Stimulated activated CD8-positive, alpha-beta memory T cell treated with anti-CD3 and anti-CD28 coated beads, Interleukin-2, amount 100 ng/mL, for 48 hours (primary cell): ENCODE results near the gene GGTLC2.
"Not testable (repeated sequence)": the region's sequence is repeated elsewhere in the genome, so short reads cannot be mapped to it uniquely, and the experiment has no call there.

Experiments used
- DNase-seq, 2 donors: peaks; one replicate each; pipeline ENCODE4 v3.0.0-alpha.2; 2020; ENCODE audit warnings: low read depth in 2 of 2

GGTLC2 gene

DNA sequence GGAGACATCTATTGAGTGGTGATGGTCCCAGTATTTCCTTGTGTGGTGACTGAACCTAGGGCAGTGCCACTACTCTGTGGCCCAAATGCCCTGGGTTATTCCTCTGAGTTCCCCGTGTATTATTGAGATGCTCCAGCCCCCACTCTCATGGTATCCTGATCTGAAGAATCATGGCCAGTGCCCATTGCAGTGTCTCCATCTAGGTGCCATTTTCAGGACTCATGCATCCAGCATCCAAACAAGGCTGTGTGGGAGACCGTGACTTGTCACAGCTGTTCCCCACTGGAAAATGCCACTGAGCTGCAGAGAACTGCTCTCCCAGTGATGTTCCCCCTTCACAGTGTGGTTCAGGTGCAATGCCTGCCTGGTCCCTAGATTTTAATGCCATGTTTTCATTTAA, 24.7 kb downstream of the GGTLC2 start:
- no peak for DNase-seq

DNA sequence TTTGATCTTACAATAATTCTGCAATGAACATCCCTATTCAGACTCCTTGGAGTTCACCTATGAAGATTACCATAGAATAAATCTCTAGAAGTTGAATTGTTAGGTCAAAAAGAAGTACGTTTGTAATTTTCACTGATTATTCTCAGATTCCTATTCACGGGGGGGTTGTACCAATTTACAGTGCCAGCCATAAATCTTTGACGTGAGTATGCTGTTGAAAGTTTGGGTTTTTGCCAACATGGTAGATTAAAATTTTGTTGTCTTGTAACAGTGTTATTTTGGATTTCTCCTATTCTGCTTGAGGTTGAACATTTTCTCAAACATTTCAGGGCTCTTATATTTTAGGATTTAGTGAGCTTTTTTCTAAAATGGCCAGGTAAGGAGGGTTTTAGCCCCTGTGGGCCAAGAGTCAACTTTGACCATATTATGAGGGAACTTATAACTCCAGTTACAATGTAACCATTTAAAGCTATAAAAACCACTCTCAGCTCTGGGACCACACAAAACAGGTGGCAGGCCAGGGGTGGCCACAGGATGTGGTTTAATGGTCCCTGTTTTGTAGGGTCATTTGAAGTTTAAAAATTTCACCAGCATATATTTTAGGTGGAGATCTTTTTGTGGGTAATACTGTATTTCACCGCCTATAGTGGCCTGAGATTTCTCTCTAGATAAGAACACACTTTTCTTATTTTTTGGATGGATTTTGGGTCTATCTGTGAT, 25.8 kb downstream of the GGTLC2 start:
- no peak for DNase-seq

DNA sequence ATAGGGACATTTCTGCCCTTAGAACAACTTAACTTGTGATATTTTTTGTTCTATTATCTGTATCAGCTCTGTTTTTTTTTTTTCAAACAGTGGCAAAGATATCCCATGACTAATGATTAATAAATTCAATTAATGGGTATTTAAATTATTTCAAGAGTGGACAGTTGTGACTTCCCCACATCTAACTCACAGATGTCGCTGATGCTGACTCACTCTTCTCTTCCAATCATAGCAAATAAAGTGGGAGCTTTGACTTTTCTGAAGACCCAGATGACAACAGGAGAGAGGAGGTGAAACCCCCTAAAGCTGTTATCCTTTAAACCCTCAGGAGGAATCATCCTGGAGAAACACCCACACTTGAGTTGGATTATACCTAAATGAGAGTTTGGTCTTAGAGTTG, 27.1 kb downstream of the GGTLC2 start:
- no peak for DNase-seq

DNA sequence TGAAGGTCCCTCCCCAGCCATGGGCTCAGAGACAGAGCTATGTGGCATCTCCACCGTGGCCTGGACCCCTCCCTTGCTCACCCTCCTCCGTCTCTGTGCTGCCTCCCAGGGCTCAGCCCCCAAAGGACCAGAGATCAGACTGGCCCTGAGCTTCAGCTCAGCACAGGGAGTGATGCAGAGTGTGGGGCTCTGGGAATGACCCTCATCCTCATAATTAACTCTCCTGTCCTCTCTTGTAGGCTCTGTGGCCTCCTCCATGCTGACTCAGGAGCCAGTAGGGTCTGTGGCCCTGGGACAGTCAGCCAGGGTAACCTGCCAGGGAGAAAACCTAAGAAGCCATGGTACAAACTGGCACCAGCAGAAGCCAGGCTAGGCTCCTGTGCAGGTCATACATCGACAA, 28.7 kb downstream of the GGTLC2 start:
- DNase-seq: no peak

DNA sequence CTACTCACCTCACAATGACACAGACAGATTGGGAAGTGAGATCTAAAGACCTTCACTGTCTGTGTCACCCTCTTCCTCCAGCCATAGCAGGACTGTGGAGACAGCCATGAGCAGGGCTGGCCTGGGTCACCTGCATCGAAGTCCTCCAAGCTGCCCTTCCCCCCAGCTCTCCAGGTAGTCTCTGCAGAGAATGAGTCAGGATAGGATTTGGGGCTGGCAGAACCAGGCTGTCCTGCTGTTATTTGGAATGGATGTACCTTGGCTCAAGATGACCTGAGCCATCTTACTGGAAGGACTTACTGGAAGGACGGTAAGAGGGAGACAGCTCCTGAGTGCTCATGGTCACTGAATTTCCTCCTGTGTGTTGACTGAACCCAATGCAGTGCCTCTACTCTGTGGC, 29.2 kb downstream of the GGTLC2 start:
- no peak for DNase-seq

DNA sequence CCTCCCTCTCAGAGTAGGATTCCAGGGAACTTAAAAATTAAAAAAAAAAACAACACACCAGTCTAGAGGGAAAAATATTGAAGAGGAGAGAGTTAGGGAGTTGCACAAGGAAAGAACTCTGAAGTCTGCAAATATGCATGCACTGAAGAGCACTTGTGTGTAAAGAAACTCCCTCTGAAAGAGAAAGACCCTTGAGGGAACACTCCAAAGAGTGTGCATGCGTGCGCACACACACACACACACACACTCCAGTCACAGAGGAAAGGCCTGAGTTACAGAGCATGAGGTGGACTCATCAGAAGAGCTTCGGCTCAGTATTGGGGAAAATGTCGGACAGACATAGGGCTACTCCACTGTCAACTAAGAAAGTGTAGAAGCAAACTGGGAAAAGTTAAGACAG, 30.1 kb downstream of the GGTLC2 start:
- no peak for DNase-seq

DNA sequence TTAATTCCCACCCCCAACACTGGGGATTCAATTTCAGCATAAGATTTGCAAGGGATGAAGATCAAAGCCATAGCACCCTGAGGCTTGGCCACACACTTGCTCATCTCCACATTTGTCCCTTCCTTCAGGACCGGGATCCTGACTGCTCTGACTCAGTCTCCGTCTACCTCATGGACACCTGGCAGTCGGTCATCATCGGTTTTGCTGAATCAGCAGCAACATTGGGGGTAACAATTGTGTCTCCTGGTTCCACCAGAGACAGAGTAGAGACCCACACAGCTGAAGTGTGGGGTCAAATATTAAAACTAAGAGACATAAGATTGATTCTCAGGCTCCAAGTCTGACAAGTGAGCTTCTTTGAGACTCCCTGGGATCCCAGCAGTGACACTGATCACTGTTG, 34.6 kb downstream of the GGTLC2 start:
- no peak for DNase-seq

DNA sequence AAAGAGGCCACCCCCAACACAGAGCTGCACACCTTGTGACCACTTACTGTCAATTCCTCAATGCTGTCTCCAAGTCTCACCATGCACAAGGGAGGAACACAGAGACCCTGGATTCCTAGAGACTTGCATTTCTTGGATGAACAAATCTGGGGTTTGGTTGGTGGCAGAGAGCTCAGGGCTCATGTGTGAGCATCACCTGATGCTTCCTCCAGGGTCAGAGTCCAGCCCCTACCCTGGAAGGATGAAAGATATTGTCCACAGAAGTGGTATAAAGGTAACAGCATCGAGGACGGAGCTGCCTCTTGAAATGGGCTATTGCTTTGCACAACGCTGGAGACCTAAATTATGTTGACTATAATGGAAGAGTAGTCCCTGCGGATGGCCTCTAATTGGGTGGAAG, 36.0 kb downstream of the GGTLC2 start:
- DNase-seq: no peak

DNA sequence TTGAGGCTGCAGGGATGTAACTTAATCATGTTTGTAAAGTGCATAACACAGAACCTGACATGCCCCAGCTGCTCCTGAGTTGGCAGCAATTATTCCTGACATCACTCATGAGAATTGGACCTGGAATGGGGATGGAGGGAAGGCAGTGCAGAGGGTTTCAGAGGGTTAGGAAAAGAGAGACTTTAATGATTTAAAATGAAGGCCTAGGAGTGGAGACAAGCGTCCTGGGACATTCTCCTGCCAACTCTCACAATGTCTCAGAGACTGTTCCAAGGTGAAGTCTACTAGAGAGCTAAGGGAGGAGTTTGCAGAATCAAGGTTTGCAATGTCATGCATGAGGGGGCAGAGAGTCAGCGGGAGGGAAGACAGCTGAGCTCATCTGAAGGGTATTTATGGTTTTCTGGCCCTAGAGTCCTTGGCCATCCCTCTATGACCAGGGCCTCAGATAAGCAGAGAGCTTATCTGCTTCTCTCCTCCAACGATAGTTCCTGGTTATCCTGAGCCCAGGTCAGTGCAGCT, 36.9 kb downstream of the GGTLC2 start:
- no peak for DNase-seq

DNA sequence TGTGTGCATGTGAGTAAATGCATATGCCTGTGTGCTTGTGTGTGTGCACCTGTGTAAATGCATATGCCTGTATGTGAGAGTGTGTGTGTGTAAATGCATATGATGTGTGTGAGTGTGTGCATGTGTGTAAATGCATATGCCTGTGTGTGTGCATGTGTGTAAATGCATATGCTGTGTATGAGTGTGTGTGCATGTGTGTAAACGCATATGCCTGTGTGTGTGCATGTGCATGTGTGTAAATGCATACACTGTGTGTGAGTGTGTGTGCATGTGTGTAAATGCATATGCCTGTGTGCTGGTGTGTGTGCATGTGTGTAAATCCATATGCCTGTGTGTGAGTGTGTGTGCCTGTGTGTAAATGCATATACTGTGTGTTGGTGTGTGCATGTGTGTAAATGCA, 37.8 kb downstream of the GGTLC2 start:
- no peak for DNase-seq

DNA sequence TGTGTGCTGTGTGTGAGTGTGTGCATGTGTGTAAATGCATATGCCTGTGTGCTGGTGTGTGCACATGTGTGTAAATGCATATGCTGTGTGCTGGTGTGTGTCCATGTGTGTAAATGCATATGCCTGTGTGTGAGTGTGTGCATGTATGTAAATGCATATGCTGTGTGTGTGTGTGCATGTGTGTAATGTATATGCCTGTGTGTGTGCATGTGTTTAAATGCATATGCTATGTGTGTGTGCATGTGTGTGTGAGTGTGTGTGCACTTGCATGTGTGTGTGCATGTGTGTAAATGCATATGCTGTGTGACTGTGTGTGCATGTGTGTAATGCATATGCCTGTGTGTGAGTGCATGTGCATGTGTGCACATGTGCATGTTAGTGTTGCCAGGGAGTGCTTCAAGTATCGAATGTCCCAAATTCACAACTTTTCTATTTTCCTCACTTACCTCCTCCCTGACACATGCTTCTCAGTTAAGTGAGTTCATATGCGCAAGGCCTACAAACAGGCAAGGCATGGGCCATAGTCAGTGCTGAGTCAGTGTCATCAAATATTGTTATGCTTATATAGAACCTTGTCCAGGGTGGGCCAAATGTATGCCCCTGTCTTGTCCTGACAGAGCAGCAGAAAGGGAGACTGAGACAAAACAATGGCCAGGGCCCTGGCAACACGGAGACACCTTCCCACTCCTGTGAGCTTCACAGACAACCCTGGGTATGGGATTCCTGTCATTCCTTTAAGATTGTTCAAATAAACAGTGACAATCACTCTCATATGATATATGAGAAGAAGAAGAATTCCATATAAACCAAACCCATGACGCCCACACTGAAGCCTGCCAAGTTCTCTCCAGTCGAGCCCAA, 38.6 kb downstream of the GGTLC2 start:
- DNase-seq: no peak

DNA sequence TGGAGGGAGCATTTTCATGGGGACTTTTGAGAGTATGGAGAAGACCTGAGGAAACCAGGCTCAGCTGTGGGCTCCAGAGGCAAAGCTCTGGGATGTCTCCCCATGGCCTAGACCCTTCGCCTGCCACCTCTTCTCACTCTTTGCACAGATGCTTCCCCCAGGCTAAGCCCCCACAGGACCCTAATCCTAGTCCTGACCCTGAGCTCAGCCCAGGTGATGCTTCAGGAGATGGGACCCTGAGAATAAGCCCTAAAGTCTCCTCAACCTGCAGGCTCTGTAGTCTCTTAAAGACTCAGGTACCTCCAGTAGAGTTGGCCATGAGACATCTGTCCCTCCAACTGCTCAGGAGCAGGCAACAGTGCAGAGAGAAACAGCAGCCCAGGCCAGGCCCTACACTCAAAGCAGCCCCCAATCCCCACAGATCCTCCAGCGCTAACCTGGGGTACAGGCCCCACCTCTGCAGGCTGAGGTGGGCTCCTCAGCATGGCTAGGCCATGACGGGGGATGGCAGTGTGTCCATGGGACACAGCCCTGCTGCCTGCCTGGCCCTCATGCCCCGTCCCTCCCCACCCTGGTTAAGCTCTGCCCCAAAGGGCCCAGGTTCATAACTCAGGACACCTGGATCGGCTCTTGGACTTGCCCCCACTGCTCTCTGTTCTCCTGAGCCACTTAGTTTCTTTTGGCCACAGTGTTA, 39.4 kb downstream of the GGTLC2 start:
- DNase-seq: no peak

DNA sequence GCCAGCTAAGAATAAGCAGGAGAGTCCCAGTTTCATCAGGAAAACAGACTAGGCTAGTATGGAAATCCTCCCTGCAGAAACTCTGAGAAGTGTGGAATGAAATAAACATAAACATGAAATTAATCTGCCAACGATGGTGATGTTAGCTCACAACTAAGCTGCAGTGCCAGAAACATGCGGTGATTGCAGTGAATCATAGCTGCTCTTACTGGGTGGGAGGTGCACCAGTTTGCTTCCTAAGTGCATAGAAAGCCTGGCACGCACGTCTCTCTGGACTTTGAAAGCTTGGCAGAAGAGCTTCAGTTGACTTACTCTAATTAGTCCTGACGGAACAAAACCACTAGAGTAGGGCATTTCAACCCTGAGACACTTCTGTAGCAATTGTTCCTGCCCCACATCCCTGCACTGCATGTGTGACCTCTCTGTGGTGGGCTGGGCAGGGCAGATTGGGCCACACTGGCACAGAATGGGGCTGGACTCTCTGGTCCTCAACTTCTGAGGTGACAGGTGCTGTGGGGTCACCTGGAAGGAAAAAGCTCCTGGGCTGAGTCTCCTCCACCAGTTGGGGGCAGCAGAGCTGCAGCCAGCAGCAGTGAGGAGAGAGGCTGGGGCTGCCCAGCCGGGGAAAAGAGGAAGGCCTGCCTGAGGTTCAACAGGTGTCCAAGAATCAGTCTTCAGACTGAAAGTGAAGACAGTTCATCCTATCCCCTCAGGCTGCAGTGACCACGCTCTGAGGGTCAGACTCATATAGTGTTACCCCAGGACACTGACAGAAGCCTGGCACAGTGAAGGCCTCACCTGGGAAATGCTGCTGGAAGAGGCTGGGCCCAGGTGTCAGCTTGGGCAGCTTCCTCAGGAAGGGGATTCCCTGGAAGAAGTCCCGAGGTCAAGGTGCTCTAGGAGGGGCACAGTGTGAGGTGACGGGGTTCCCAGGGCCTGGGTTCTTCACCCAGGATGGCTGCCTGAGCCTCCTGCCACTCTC, 40.5 kb downstream of the GGTLC2 start:
- DNase-seq: no peak

DNA sequence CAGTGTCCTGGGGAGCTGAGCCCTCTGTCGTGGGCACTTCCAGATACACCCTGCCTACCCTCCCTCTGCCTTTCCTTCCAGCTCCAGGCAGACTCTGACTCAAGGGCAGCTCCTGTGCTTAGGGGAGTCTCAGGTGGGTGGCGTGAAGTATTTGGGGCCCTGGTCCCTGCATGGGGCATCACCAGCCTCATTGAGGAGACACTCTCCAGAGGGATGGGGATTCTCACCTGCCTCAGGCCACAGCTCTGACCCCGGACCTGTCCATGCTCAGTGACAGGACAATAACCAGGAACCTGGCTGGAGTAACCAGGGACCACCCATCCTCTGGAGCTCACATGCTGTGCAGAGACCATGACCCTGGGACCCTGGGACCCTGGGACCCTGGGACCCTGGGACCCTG, 41.2 kb downstream of the GGTLC2 start:
- no peak for DNase-seq

DNA sequence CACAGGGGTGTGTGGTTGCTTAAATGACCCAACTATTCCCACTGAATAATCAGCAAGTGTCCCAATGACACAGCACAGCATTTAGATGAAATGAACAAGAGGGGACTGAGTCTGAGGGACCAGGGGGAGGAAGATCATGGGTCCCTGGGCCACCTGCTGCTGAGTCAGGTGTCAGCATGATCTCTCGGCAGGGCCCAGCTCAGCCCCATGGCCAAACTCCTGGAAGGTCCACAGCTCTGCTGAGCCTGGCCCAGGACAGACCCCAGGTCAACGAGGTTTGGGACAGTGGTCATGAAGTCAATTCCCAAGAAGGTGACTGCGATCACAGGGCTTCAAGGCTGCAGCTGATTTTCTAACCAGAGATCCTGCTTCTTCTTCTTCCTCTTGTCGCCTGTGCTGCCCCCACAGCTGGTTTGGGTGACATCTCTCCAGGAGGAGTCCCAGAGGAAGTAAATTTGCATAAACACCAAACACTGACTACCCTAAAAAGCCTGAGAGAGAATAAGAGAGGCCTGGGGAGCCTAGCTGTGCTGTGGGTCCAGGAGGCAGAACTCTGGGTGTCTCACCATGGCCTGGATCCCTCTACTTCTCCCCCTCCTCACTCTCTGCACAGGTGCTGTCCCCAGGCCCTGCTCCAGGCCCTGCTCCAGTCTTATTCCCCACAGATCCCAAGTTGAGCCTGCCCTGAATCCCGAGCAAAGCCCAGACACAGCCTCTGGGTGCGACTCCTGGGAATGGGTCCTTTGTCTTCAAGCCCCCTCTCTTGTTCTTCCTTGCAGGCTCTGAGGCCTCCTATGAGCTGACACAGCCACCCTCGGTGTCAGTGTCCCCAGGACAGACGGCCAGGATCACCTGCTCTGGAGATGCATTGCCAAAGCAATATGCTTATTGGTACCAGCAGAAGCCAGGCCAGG, 42.0 kb downstream of the GGTLC2 start:
- not testable (repeated sequence) for DNase-seq

DNA sequence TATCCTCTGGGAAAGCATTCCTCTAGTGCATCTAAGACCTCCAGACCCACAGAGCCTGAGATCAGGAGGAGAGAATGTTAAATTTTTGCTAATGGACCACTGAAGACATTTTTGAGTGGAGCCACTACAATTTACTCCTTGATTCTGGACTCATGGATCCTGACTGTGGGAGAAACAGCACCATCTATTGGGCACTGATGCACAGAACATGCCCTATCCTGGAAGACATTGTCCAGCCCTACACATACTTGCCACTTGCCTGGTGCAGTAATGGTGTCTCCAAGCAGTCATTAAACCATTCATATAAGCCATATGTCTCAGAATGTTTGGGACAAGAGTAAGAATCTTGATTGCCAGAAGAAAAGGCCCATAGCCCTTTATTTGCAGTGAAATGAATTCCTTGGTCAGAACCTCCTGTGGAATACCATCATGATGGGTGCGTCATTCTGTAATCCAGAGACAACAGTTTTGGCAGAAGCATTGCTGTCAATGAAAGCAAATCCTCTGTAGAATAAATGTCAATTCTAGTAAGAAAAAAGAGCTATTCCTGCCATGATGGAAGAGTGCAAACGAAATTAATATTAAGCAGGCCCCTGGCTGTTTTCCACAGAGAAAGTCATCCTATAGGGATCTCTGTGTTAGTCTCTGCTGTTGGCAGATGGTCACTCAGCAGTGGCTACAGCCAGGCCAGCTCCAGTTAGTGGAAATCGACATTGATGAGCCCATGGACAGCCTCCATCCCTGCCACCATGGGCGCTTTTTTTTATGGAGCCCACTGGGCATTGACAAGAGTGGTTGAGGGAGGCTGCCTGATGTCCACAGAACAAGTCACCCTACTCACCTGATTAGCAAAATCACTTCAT, 43.5 kb downstream of the GGTLC2 start:
- DNase-seq: no peak

DNA sequence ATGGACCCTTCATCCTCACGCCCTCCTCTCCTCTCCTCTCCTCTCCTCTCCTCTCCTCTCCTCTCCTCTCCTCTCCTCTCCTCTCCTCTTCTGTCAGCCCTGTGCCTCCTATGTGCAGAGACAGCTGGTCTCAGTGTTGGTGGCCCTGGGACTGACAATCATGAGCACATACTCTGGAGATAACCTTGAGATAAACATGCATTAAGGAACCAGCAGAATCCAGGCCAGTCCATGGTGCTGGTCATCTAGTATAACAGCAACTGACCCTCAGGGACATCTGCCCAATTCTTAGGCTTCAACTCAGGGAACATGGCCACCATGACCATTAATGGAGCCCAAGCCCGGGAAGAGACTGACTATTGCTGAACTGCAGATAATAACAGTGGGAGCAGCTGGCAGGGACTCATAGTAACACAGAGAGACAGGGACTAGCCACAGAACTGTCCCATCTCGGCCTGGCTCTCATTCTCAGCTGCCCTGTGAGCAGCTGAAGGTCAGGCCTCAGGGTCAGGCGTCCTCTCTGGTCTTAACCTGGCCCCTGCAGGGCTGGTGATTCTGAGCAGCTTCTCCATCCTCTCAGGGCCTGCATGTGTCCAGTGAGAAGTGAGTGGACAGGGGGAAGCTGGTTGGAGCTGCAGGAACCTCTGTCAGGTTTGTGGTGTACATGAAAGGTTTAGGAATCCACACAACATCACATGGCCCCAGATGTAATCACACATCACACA, 45.4 kb downstream of the GGTLC2 start:
- DNase-seq: no peak

DNA sequence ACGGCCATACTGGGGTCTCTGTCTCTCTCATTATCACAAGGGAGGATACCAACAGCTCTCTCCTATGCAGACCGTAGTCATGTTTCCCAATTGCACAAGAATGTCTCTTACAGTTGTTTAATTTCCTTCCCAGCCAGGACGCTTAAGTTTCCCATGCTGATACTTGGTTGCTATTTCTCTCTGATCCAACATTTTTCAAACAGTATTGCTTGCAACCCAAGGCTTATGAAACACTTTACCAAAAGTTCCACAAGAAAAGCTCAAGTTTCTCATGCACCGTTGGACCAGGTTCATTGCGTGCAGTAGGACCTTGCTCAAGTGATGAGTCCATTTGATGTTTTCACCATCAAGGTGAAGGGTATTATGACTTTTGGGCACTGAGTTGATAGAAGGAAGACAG, 46.6 kb downstream of the GGTLC2 start:
- DNase-seq: no peak
